Measurements from ENCODE around the gene GGCT.
A peak's percentile ranks its signal among the peaks of the same experiment; 100 is the strongest.

GGCT gene

DNA sequence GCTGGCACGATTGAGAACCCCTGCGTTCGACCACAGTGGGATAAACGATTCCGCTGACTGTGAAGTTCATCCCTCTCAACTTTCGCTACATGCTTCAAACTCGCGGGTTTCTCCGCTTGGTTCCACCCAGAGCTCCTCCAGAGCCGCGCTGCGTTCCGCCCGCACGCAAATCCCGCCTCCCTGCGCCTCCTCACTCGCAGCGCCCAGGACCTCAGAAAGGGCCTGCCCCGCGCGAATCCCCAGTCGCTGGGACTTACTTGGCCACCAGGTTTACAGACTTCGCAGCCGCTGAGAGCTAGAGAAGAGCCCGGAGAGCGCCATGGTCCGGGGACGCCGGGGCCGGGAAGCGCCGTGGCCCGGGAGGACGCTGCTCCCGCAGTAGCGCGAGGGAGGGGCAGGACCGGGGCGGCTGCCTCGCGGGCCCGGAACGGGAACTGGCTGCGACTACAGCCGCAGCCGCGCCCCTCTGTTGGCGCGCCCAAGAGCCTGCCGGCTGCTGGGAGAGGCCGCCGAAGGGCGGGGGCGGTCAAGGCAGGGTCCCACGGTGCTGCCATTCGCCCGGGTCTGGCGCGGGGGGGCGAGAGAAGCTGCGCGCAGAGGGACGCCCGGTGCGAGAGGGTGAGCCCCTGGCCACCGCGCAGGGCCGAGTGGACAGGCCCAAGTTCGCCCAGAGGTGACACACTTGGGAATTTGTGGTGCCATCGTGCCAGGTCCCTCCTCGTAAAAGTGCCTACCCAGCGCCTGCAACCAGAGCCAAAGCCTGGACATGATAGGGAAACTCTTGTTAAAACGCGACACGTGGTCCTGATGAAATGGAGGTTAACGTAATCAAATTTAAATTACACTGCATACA, 26.1 kb downstream of the GGCT start, which contains the start of gene NOD1:
Gene NOD1 (minus strand): TSS at position 436 of the 853 bp plus-strand sequence. CDS start 21,863 bp downstream, outside the sequence.
- DNase-seq (ENCODE audit: low spot score), result peak; percentile 86

GRCh38 chr7:30476459-30477145, 28.0 kb downstream of the GGCT start:
- DNase-seq (ENCODE audit: low spot score), result peak; percentile 51

DNA sequence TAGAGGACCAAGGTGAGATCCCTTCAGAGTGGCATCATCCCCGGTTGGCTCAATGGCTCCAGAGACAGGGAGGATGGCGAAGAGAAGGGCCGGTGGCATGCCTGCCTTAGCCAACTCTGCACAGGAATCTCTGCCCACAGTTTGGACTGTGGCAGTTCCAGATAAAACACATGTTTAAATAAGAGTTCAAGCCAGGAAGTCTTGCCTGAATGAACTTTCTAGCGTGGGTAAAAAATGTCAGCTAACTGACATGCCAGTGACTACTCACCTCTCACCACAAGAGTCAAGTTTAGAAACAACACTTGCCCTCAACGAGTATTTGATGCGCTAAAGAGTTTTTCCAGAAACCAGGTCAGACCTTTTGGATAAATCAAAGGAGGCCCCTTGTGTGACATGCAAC, 29.0 kb downstream of the GGCT start:
- DNase-seq (ENCODE audit: low spot score), result no peak

DNA sequence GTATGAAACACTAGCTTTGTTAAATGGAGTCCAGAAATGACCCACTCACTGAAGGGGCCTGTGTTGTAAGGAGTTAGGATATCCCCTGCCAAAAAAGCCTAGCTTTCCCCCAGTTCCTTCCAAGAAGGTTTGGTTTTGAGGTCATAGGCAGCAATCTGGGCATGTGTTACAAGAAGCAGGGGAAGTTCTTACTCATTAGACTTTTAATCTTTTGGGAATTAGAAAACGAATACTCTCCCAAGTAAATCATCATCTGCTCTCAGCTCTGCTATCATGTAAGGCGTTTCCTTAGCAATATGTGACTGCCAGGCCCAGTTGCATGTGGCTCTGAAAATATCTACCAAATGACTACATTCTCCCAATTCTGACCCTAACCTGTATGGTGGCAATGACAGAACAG, 29.7 kb downstream of the GGCT start:
- DNase-seq (ENCODE audit: low spot score), result no peak

- DNase-seq (ENCODE audit: low spot score), result no peak
Observed at GRCh38 chr7:30474485-30474884, 30.1 kb downstream of the GGCT start.

- no peak for DNase-seq (ENCODE audit: low spot score)
Observed at GRCh38 chr7:30473903-30474302, 30.7 kb downstream of the GGCT start.

- no peak for DNase-seq (ENCODE audit: low spot score)
Observed at GRCh38 chr7:30472784-30473775, 31.5 kb downstream of the GGCT start.

GRCh38 chr7:30472081-30472783, 32.4 kb downstream of the GGCT start:
- DNase-seq (ENCODE audit: low spot score), result no peak

DNA sequence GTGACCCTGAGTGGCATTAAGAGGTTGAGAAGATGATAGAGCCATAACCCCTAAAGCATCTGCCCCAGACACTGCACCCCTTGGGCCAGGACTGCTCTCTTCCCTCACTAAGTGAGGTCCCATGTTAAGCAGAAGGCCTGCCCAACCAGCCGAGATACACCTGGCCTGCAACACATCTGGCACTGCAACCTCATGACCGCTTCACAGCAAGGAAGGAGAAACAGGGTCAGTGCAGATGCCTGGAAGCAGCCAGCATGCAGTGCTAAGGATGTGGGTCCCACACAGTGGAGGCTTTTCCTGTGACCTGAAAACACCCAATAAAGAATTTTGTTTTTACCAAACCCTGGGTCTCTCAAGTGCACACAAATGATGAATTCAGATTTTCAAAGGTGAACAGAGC, 33.4 kb downstream of the GGCT start:
- no peak for DNase-seq (ENCODE audit: low spot score)

- no peak for DNase-seq (ENCODE audit: low spot score)
Observed at GRCh38 chr7:30470771-30471170, 33.9 kb downstream of the GGCT start.

DNA sequence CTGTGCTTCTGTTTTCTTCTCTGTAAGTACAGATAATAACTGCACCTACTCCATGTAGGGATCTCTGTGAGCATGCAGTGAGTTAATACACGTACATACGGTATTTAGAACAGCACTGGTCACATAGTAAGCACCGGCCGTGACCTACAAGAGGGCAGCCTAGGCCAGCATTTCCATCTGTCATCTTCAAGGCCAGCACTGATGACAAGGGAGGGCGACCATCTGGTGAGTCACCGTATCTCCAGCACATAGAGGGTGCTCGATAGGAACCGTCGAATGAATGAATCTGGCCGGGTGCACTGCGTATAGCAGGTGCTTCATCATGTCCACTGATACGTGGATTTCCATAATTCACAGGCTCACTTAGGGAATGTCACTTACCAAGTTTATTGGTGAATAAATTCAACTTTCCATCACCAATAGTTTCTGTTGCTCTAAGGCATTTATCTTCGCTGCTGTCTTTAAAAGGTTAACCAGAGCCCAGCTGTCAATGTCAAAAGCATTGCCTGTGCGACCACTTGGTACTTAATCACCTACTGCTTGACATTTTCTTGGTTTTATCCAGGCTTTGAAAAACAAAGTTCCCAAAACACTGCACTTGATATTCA, 34.4 kb downstream of the GGCT start:
- no peak for DNase-seq (ENCODE audit: low spot score)

- peak; percentile 68 for DNase-seq (ENCODE audit: low spot score)
Observed at GRCh38 chr7:30469303-30469702, 35.3 kb downstream of the GGCT start.

DNA sequence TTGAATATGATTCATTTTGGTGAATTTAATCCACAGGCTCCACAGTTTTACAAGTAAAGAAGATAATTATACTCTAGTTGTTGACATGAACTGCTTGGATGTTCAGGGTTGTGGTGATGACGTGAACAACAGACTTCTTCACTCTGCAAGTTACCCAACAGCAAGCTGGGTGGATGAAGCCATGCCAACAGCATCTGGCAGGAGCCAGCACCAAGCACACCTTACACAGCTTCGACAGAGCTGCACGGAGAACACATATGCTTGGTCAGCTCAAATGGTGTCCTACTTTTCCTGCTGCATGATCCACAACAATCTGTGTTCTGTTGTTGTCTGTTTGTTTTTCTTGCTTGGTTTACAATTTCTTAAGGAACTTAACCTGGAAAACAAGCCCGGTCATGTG, 35.8 kb downstream of the GGCT start:
- DNase-seq (ENCODE audit: low spot score), result no peak

GRCh38 chr7:30468041-30468440, 36.6 kb downstream of the GGCT start:
- DNase-seq (ENCODE audit: low spot score), result no peak

DNA sequence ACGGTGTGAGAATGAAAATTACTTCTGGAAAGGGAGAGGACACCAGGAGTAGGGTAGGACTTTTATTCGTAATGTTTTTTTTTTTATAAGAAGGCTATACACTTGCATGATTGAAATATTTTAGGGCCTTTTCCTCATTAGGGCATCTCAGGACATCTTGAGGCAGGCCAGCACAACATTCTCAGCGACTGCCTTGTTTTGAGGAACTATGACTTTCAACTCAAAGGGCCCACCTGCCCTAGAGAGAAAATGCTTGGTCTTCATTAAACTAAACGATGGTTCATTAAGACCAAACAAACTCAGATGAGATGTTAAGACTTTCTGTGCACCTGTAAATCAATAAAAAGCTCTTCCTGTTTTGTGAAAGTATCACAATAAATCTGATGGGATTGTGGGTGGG, 37.4 kb downstream of the GGCT start:
- no peak for DNase-seq (ENCODE audit: low spot score)

GRCh38 chr7:30466266-30466665, 38.4 kb downstream of the GGCT start:
- DNase-seq (ENCODE audit: low spot score), result no peak

- no peak for DNase-seq (ENCODE audit: low spot score)
Observed at GRCh38 chr7:30465811-30466180, 38.8 kb downstream of the GGCT start.

DNA sequence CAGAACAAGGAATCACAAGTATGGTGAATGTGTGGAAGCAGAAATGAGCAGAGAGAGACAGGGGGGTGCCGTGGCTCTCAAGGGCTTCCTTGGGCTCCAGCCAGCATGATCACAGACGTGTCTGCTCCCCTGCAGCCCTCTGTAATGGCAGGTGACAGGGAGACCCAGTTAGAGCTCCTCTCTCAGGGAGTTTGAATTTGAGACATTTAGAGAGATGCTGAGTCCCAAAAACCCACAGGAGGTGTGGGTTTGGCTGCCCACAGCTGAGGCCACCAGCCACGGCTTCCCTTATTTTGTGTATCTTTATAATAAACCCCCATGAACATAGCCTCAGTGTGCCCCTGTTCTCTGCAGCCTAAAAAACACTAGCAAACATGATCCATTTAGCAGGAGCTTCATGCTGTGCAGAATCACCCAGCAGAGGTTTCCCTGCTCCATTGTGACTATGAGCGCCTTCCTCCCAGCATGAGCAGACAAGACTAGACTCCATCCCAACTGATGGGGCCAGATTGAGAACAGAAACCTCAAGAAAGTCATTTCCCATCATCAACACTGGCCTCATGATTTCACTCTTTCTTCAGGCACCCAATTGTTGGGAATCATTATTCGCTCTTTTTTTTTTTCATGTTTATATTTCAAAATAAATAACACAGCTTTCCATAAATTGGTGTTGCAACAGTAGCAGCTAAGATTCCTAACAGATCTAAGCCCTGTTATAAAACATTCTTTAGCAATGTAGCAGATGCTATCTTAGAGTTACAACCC, 39.4 kb downstream of the GGCT start:
- DNase-seq (ENCODE audit: low spot score), result no peak

DNA sequence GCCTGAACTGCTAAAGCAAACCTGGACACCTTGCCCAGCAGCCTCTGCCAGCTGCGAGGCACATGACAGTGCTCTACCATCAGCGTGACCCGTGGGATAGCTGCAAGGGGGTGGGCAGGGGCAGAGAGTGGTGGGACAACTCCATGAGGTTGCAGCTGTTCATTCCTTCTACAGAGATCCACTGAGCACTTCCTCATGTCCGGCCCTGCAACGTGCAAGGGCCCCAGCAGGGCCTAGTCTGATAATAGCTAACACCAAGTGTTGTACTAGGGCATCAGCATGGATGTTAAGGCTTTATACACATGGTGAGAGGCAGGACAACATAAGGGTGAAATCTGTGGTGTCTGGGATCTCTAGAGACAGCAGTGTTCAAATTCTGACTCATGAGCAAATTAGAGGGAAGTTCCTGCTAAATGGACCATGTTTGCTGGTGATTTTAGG, 40.4 kb downstream of the GGCT start:
- DNase-seq (ENCODE audit: low spot score), result no peak

DNA sequence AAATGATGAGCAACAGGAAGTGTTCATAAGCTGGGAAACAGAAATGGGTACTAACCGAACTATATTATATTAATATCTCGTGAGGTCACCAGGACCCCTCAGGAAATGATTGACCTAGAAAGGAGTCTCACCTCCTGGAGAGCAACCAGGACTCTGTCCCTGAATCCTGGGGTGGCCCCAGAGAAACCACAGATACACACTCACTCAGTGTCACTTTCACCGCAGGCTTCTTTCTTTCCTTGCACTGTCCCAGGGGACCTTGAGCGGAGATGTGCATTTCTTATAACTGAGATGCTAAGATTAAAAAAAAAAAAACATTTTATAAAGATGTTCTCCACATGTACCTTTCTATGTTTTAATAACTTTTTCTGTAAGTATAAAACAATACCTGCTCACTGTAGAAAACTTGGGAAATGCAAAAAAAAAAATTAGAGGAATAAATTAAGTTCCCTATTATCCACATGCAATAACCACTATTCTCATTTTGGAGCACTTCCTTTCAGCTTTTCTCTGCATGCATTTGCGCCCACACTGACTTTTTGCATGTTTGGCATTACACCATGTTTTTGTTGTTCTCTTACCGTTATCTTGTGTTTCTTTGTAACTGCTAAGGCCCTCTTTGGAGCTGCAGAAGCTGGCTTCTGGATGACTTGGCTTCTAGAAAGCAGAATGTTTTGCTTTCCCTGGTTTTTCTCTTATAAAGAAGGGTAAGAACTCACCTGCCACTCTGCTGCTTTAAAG, 41.1 kb downstream of the GGCT start:
- DNase-seq (ENCODE audit: low spot score), result no peak

All from D341Med (cell line).